HFFc6 (cell line): ENCODE measurements around the gene XCL2. TPM values are rescaled to one million over a fixed set of nuclear protein-coding genes. Genes with fewer than 3 reads are reported as not detected.
A peak's percentile ranks its signal among the peaks of the same experiment; 100 is the strongest.

ENCODE experiments used
- DNase-seq: peaks from one replicate; pipeline ENCODE4 v3.0.0-alpha.2; 2018
- H3K27ac Mint-ChIP-seq: 2 replicates; pipeline ENCODE4 v1.8.0; 2020; ENCODE audit warnings: mild to moderate bottlenecking, mixed read lengths
- H3K27me3 Mint-ChIP-seq: 2 replicates; pipeline ENCODE4 v1.8.0; 2021; ENCODE audit warnings: mild to moderate bottlenecking, moderate library complexity, mixed read lengths; ENCODE audit not compliant: insufficient read depth
- H3K36me3 Mint-ChIP-seq: 2 replicates; pipeline ENCODE4 v1.8.0; 2021; ENCODE audit warnings: low read depth, mixed read lengths
- H3K4me1 Mint-ChIP-seq: 2 replicates; pipeline ENCODE4 v1.8.0; 2020; ENCODE audit warnings: low read depth, mixed read lengths
- H3K4me3 Mint-ChIP-seq: 2 replicates; pipeline ENCODE4 v1.8.0; 2020; ENCODE audit warnings: mild to moderate bottlenecking, moderate library complexity, mixed read lengths
- H3K9me3 Mint-ChIP-seq: 2 replicates; pipeline ENCODE4 v1.8.0; 2020; ENCODE audit warnings: mild to moderate bottlenecking, mixed read lengths
- CTCF ChIP-seq: fragments of 200-600 bp; sonication (generic); IDR thresholded peaks from 2 replicates; pipeline ENCODE4 v1.5.0; 2021; ENCODE audit warnings: antibody characterized with exemption, mild to moderate bottlenecking
- total RNA-seq, 6 experiments: library from RNA; stranded (reverse); fragmentation: NEBNext Ultra II Directional; extraction: Animal tissue kit (Norgen Biotek cat#: 25700); gene quantifications; 2 replicates in 1 of 6; 3 replicates in 5 of 6; pipeline ENCODE4 v1.2.3, GENCODE V29; 2021

The XCL2 gene
- total RNA-seq, 6 experiments from 2014 or later, result not detected

- H3K36me3 Mint-ChIP-seq, result no peaks in the 10 kb centered on the region
These were observed 36.0 kb downstream of the XCL2 start for GRCh38 chr1:168507828-168508227.

GRCh38 chr1:168507231-168507630, 36.6 kb downstream of the XCL2 start:
- Mint-ChIP-seq H3K4me1 (peaks cover 60% of the 10 kb centered on the region), H3K27me3 (peaks cover 6% of the 10 kb centered on the region; the same call in 1 of the 2 replicates), H3K9me3 (no peaks in the 10 kb centered on the region), H3K4me3 (no peak overlapping the region), H3K27ac (no peak overlapping the region), H3K36me3 (no peaks in the 10 kb centered on the region)
- no peak for DNase-seq
- TF ChIP-seq CTCF, result no peak

More at GRCh38 chr1:168507828-168508227, 36.0 kb downstream of the XCL2 start:
- H3K9me3 Mint-ChIP-seq, result no peaks in the 10 kb centered on the region
- DNase-seq, result no peak
- no peak overlapping the region for H3K27ac Mint-ChIP-seq
- no peak overlapping the region for H3K4me3 Mint-ChIP-seq
- peaks cover 6% of the 10 kb centered on the region for H3K27me3 Mint-ChIP-seq
- H3K4me1 Mint-ChIP-seq, result peaks cover 60% of the 10 kb centered on the region
- TF ChIP-seq CTCF, result no peak

GRCh38 chr1:168506204-168506819, 37.5 kb downstream of the XCL2 start:
- Mint-ChIP-seq H3K27ac (peak overlapping the region; percentile 96), H3K4me1 (peaks cover 60% of the 10 kb centered on the region), H3K4me3 (peak overlapping the region; percentile 76), H3K9me3 (no peaks in the 10 kb centered on the region), H3K27me3 (peaks cover 6% of the 10 kb centered on the region; the same call in 1 of the 2 replicates), H3K36me3 (no peaks in the 10 kb centered on the region)
- peak; percentile 72 for DNase-seq
- no peak for TF ChIP-seq CTCF

- Mint-ChIP-seq H3K36me3 (no peaks in the 10 kb centered on the region), H3K27me3 (peaks cover 3% of the 10 kb centered on the region; the same call in 1 of the 2 replicates), H3K9me3 (no peaks in the 10 kb centered on the region), H3K4me3 (no peak overlapping the region), H3K4me1 (peaks cover 67% of the 10 kb centered on the region), H3K27ac (no peak overlapping the region)
- TF ChIP-seq CTCF, result no peak
- DNase-seq, result no peak
These were observed 38.8 kb downstream of the XCL2 start for GRCh38 chr1:168505006-168505405.

- H3K27ac Mint-ChIP-seq, result peak overlapping the region; percentile 43; the same call in 1 of the 2 replicates
- TF ChIP-seq CTCF, result no peak
- peak; percentile 64 for DNase-seq
- H3K27me3 Mint-ChIP-seq, result peaks cover 3% of the 10 kb centered on the region; the same call in 1 of the 2 replicates
- no peaks in the 10 kb centered on the region for H3K36me3 Mint-ChIP-seq
- H3K9me3 Mint-ChIP-seq, result no peaks in the 10 kb centered on the region
- H3K4me3 Mint-ChIP-seq, result no peak overlapping the region
- peaks cover 71% of the 10 kb centered on the region for H3K4me1 Mint-ChIP-seq
These were observed 39.5 kb downstream of the XCL2 start for GRCh38 chr1:168504064-168504837.
